ENCODE data around the gene TTC31.

Gene TTC31

DNA sequence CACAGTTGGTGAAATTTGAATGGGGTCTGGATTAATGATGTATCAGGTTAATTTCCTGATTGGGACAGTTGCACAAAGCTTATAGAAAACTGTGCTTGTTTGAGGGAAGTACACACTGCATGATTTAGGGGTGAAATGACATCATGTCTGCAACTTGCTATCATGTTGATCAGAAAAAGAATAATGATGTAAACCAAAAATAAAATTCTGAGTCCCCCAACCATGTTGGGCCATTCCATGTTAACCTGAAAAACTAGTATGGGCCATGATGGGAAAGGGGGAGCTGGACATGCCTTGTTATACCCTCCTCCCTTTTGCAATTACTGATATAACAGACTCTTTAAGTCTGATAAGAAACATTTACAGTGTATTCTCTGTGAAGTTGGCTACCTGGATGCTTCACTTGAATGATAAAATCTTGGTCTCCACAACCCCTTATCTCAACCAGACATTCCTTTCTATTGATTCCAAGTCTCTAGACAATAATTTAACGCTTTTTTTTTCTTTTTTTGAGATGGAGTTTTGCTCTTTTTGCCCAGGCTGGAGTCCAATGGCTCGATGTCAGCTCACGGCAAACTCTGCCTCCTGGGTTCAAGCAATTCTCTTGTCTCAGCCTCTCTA is 32.2 kb upstream of the TTC31 start:
- Histone ChIP-seq H3K4me2 (ENCODE audit: insufficient read depth, low read length) (no peak overlapping the region), H2AFZ (ENCODE audit: low read depth, low read length) (no peak overlapping the region), H3K9ac (ENCODE audit: low read depth, low read length) (no peak overlapping the region), H3K4me3 (ENCODE audit: low read depth in 1 of 2, low read length in 2 of 2) (no peak overlapping the region), H4K20me1 (ENCODE audit: insufficient read depth, low read length) (no peaks in the 10 kb centered on the region), H3K27me3 (ENCODE audit: insufficient read depth, low read length, poor library complexity) (no peaks in the 10 kb centered on the region), H3K4me1 (ENCODE audit: insufficient read depth, low read length) (peaks cover 32% of the 10 kb centered on the region), H3K9me3 (ENCODE audit: insufficient read depth, low read length, severe bottlenecking) (no peaks in the 10 kb centered on the region), H3K36me3 (ENCODE audit: insufficient read depth, low read length) (no peaks in the 10 kb centered on the region), H3K27ac (ENCODE audit: low read length) (no peak overlapping the region), H3K79me2 (ENCODE audit: insufficient read depth, low read length) (peaks cover 7% of the 10 kb centered on the region)
- DNase-seq (no peak), ATAC-seq (ENCODE audit: insufficient read depth, low read depth) (no peak)
- no peak for TF ChIP-seq EZH2 (IDR thresholded peaks at IDR 0.05; ENCODE audit: borderline replicate concordance, low read depth, low read length, severe bottlenecking)
- TF ChIP-seq CTCF (IDR thresholded peaks at IDR 0.05; ENCODE audit: borderline replicate concordance, extremely low read depth, low read length, poor library complexity, severe bottlenecking), result no peak

DNA sequence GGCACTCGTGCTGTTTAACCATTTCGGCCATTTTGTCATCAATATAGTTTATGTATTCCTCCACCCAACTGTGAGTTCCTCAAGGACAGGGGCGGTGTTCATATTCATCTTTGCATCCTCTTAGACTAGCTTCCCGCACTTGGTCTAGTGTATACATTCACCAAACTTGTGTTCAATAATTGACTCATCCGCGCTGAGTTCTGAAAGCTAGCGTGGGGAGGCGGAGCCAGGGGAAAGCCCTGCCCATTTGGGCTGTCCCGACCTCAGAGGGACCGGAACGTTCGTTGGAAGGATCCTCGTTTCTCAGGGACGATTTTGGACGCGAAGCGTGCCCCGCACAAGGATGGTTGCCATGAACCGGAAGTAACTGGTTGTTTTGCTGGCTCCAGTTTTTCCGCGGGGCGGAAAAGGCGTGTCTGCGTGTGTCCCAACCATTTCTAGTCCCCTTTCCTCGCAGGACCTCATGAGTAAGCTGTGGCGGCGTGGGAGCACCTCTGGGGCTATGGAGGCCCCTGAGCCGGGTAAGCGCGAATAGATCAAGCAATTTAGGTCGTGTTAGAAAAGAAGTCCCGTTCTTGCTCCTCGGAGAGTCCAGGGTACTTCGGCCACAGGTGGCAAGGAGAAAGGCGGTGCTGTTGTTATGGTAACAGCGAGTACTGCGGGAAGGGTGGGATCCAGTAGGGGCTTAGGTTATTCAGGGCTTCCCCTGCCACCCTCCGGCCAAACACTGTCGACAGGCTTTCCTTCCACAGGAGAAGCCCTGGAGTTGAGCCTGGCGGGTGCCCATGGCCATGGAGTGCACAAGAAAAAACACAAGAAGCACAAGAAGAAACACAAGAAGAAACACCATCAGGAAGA is 28.0 kb upstream of the TTC31 start, which contains the start of gene INO80B:
INO80B (plus strand) TSS at position 434 of the 858 bp plus-strand sequence; CDS start at position 464, 30 bp downstream.
- no peaks in the 10 kb centered on the region for H4K20me1 ChIP-seq (ENCODE audit: insufficient read depth, low read length)
- ATAC-seq (ENCODE audit: insufficient read depth, low read depth) (peak; percentile 37), DNase-seq (peak; percentile 96)
- peak within 1 kb of the TSS; percentile 59 for H3K9ac ChIP-seq (ENCODE audit: low read depth, low read length)
- H3K79me2 ChIP-seq (ENCODE audit: insufficient read depth, low read length), result peaks cover 35% of the 10 kb centered on the region
- no peaks in the 10 kb centered on the region for H3K27me3 ChIP-seq (ENCODE audit: insufficient read depth, low read length, poor library complexity)
- peaks cover 62% of the 10 kb centered on the region for H3K4me1 ChIP-seq (ENCODE audit: insufficient read depth, low read length)
- peaks cover 4% of the 10 kb centered on the region; the same call in 1 of the 2 replicates for H3K36me3 ChIP-seq (ENCODE audit: insufficient read depth, low read length)
- peak within 1 kb of the TSS; percentile 81 for H3K27ac ChIP-seq (ENCODE audit: low read length)
- peak within 1 kb of the TSS; percentile 54 to 77 for H3K4me3 ChIP-seq (ENCODE audit: low read depth in 1 of 2, low read length in 2 of 2)
- peak within 1 kb of the TSS; percentile 95 for H3K4me2 ChIP-seq (ENCODE audit: insufficient read depth, low read length)
- no peaks in the 10 kb centered on the region for H3K9me3 ChIP-seq (ENCODE audit: insufficient read depth, low read length, severe bottlenecking)
- H2AFZ ChIP-seq (ENCODE audit: low read depth, low read length), result peak within 1 kb of the TSS; percentile 87
- no peak for TF ChIP-seq CTCF (IDR thresholded peaks at IDR 0.05; ENCODE audit: borderline replicate concordance, extremely low read depth, low read length, poor library complexity, severe bottlenecking)
- no peak for TF ChIP-seq EZH2 (IDR thresholded peaks at IDR 0.05; ENCODE audit: borderline replicate concordance, low read depth, low read length, severe bottlenecking)

GRCh38 chr2:74457129-74457548 is 25.7 kb upstream of the TTC31 start:
- Histone ChIP-seq H3K9me3 (ENCODE audit: insufficient read depth, low read length, severe bottlenecking) (no peaks in the 10 kb centered on the region), H3K27me3 (ENCODE audit: insufficient read depth, low read length, poor library complexity) (no peaks in the 10 kb centered on the region), H3K4me3 (ENCODE audit: low read depth in 1 of 2, low read length in 2 of 2) (peak overlapping the region; percentile 38 to 77; a peak in 3 of 4 replicates), H3K27ac (ENCODE audit: low read length) (peak overlapping the region; percentile 86), H3K9ac (ENCODE audit: low read depth, low read length) (peak overlapping the region; percentile 78), H2AFZ (ENCODE audit: low read depth, low read length) (peak overlapping the region; percentile 63), H3K4me2 (ENCODE audit: insufficient read depth, low read length) (peak overlapping the region; percentile 95), H3K4me1 (ENCODE audit: insufficient read depth, low read length) (peaks cover 60% of the 10 kb centered on the region), H3K79me2 (ENCODE audit: insufficient read depth, low read length) (peaks cover 35% of the 10 kb centered on the region), H4K20me1 (ENCODE audit: insufficient read depth, low read length) (no peaks in the 10 kb centered on the region; the same call in 1 of the 2 replicates), H3K36me3 (ENCODE audit: insufficient read depth, low read length) (peaks cover 20% of the 10 kb centered on the region)
- no peak for DNase-seq
- TF ChIP-seq EZH2 (IDR thresholded peaks at IDR 0.05; ENCODE audit: borderline replicate concordance, low read depth, low read length, severe bottlenecking), result no peak
- peak; percentile 1 for TF ChIP-seq CTCF (IDR thresholded peaks at IDR 0.05; ENCODE audit: borderline replicate concordance, extremely low read depth, low read length, poor library complexity, severe bottlenecking)
- peak; percentile 11 for ATAC-seq (ENCODE audit: insufficient read depth, low read depth)
